Activated naive CD8-positive, alpha-beta T cell (primary cell): ENCODE measurements around the gene COA1.
A peak's percentile ranks its signal among the peaks of the same experiment; 100 is the strongest.
"Not testable (repeated sequence)": the region's sequence is repeated elsewhere in the genome, so short reads cannot be mapped to it uniquely, and the experiment has no call there.

Experiments used
- H3K27ac Mint-ChIP-seq: one replicate; pipeline ENCODE4 v1.8.0; 2021; ENCODE audit warnings: mixed read lengths
- H3K27me3 Mint-ChIP-seq: one replicate; pipeline ENCODE4 v1.8.0; 2021; ENCODE audit warnings: mixed read lengths
- H3K36me3 Mint-ChIP-seq: one replicate; pipeline ENCODE4 v1.8.0; 2021; ENCODE audit warnings: mixed read lengths
- H3K4me1 Mint-ChIP-seq: one replicate; pipeline ENCODE4 v1.8.0; 2021; ENCODE audit warnings: low read depth, mixed read lengths
- H3K4me3 Mint-ChIP-seq: one replicate; pipeline ENCODE4 v1.8.0; 2021; ENCODE audit warnings: mild to moderate bottlenecking, mixed read lengths
- H3K9me3 Mint-ChIP-seq: one replicate; pipeline ENCODE4 v1.8.0; 2021; ENCODE audit warnings: low read depth, mixed read lengths

COA1 gene

GRCh38 chr7:43631559-43631958 lies 97.8 kb downstream of the COA1 start:
- Mint-ChIP-seq H3K27ac (peak overlapping the region; percentile 96), H3K9me3 (no peaks in the 10 kb centered on the region), H3K4me1 (peaks cover 93% of the 10 kb centered on the region), H3K4me3 (peak overlapping the region; percentile 81), H3K36me3 (peaks cover 41% of the 10 kb centered on the region), H3K27me3 (no peaks in the 10 kb centered on the region)

- Mint-ChIP-seq H3K4me3 (peak overlapping the region; percentile 46), H3K4me1 (peaks cover 92% of the 10 kb centered on the region), H3K27ac (peak overlapping the region; percentile 96), H3K36me3 (peaks cover 41% of the 10 kb centered on the region), H3K27me3 (no peaks in the 10 kb centered on the region), H3K9me3 (no peaks in the 10 kb centered on the region)
Observed at GRCh38 chr7:43630482-43630881, 98.8 kb downstream of the COA1 start.

- H3K27ac Mint-ChIP-seq: peak overlapping the region; percentile 84
Observed at GRCh38 chr7:43629857-43630256, 99.5 kb downstream of the COA1 start.

GRCh38 chr7:43628431-43628830 lies 100.9 kb downstream of the COA1 start:
- H3K4me1 Mint-ChIP-seq: peaks cover 93% of the 10 kb centered on the region
- no peak overlapping the region for H3K4me3 Mint-ChIP-seq
- H3K36me3 Mint-ChIP-seq: peaks cover 35% of the 10 kb centered on the region
- H3K27me3 Mint-ChIP-seq: no peaks in the 10 kb centered on the region
- H3K27ac Mint-ChIP-seq: peak overlapping the region; percentile 84
- no peaks in the 10 kb centered on the region for H3K9me3 Mint-ChIP-seq

More at GRCh38 chr7:43629857-43630256, 99.5 kb downstream of the COA1 start:
- Mint-ChIP-seq H3K4me1 (peaks cover 93% of the 10 kb centered on the region), H3K36me3 (peaks cover 36% of the 10 kb centered on the region), H3K9me3 (no peaks in the 10 kb centered on the region), H3K4me3 (peak overlapping the region; percentile 14), H3K27me3 (no peaks in the 10 kb centered on the region)

GRCh38 chr7:43627798-43628197 lies 101.5 kb downstream of the COA1 start:
- Mint-ChIP-seq H3K27ac (peak overlapping the region; percentile 84), H3K36me3 (peaks cover 31% of the 10 kb centered on the region), H3K4me1 (peaks cover 91% of the 10 kb centered on the region), H3K4me3 (peak overlapping the region; percentile 5)
- H3K27me3 Mint-ChIP-seq, H3K9me3 Mint-ChIP-seq: not testable (repeated sequence)

- Mint-ChIP-seq H3K4me3 (no peak overlapping the region), H3K27me3 (no peaks in the 10 kb centered on the region), H3K4me1 (peaks cover 91% of the 10 kb centered on the region), H3K27ac (peak overlapping the region; percentile 84), H3K9me3 (no peaks in the 10 kb centered on the region), H3K36me3 (peaks cover 26% of the 10 kb centered on the region)
Observed at GRCh38 chr7:43626695-43627094, 102.6 kb downstream of the COA1 start.

GRCh38 chr7:43625980-43626379 lies 103.3 kb downstream of the COA1 start:
- peaks cover 90% of the 10 kb centered on the region for H3K4me1 Mint-ChIP-seq
- no peaks in the 10 kb centered on the region for H3K9me3 Mint-ChIP-seq
- H3K27me3 Mint-ChIP-seq: no peaks in the 10 kb centered on the region
- peaks cover 24% of the 10 kb centered on the region for H3K36me3 Mint-ChIP-seq
- H3K27ac Mint-ChIP-seq: peak overlapping the region; percentile 90
- peak overlapping the region; percentile 65 for H3K4me3 Mint-ChIP-seq

GRCh38 chr7:43625453-43625852 lies 103.9 kb downstream of the COA1 start:
- Mint-ChIP-seq H3K27me3 (no peaks in the 10 kb centered on the region), H3K36me3 (peaks cover 25% of the 10 kb centered on the region), H3K9me3 (no peaks in the 10 kb centered on the region), H3K4me1 (peaks cover 89% of the 10 kb centered on the region), H3K27ac (peak overlapping the region; percentile 90), H3K4me3 (peak overlapping the region; percentile 65)

- no peaks in the 10 kb centered on the region for H3K9me3 Mint-ChIP-seq
- H3K27me3 Mint-ChIP-seq: no peaks in the 10 kb centered on the region
- no peak overlapping the region for H3K4me3 Mint-ChIP-seq
- peaks cover 78% of the 10 kb centered on the region for H3K4me1 Mint-ChIP-seq
- H3K27ac Mint-ChIP-seq: peak overlapping the region; percentile 90
- peaks cover 25% of the 10 kb centered on the region for H3K36me3 Mint-ChIP-seq
Observed at GRCh38 chr7:43624156-43624555, 105.2 kb downstream of the COA1 start.

- Mint-ChIP-seq H3K27me3 (no peaks in the 10 kb centered on the region), H3K4me3 (peak overlapping the region; percentile 71), H3K4me1 (peaks cover 57% of the 10 kb centered on the region), H3K36me3 (peaks cover 17% of the 10 kb centered on the region), H3K9me3 (no peaks in the 10 kb centered on the region), H3K27ac (peak overlapping the region; percentile 93)
Observed at GRCh38 chr7:43621729-43622448, 107.4 kb downstream of the COA1 start.

- Mint-ChIP-seq H3K9me3 (no peaks in the 10 kb centered on the region), H3K27me3 (no peaks in the 10 kb centered on the region), H3K4me1 (peaks cover 54% of the 10 kb centered on the region), H3K4me3 (no peak overlapping the region), H3K27ac (no peak overlapping the region), H3K36me3 (peaks cover 16% of the 10 kb centered on the region)
Observed at GRCh38 chr7:43619213-43620012, 109.9 kb downstream of the COA1 start.

GRCh38 chr7:43618073-43618472 lies 111.2 kb downstream of the COA1 start:
- no peaks in the 10 kb centered on the region for H3K27me3 Mint-ChIP-seq
- H3K4me3 Mint-ChIP-seq: no peak overlapping the region
- H3K9me3 Mint-ChIP-seq: no peaks in the 10 kb centered on the region
- peaks cover 54% of the 10 kb centered on the region for H3K4me1 Mint-ChIP-seq
- peaks cover 12% of the 10 kb centered on the region for H3K36me3 Mint-ChIP-seq
- no peak overlapping the region for H3K27ac Mint-ChIP-seq

- Mint-ChIP-seq H3K9me3 (no peaks in the 10 kb centered on the region), H3K4me3 (no peak overlapping the region), H3K27ac (no peak overlapping the region), H3K4me1 (peaks cover 54% of the 10 kb centered on the region), H3K27me3 (no peaks in the 10 kb centered on the region), H3K36me3 (peaks cover 15% of the 10 kb centered on the region)
Observed at GRCh38 chr7:43616977-43617376, 112.3 kb downstream of the COA1 start.

GRCh38 chr7:43615558-43616145 lies 113.7 kb downstream of the COA1 start:
- Mint-ChIP-seq H3K36me3 (peaks cover 13% of the 10 kb centered on the region), H3K4me3 (peak overlapping the region; percentile 4), H3K9me3 (no peaks in the 10 kb centered on the region), H3K27ac (no peak overlapping the region), H3K27me3 (no peaks in the 10 kb centered on the region), H3K4me1 (peaks cover 55% of the 10 kb centered on the region)
